AML-193 (cell line): ENCODE data around the gene GHR.
"Not testable (repeated sequence)": the region's sequence is repeated elsewhere in the genome, so short reads cannot be mapped to it uniquely, and the experiment has no call there.

ENCODE experiments used
- DNase-seq, 2 experiments: peaks; one replicate each; lab custom pipeline; 2025; lab: John Stamatoyannopoulos, UW

The GHR gene

DNA sequence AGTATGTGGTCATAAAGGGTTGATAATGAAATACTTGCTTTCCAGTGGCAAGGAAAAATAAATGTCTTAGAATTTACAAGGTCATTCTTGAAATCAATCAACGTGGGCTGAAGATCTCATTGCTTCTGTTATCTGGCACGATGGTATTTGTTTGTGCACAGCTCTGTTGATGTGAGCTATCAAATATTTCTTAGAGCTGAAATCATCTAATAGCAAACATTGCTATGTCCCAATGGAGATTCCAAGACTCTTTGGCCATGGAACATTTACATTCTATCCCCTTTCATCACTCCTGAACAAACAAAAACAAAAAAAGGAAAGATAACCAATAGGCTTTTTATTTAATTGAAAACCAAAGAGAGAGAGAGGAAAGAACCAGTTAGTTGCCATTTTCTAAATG, 221.9 kb downstream of the GHR start:
- DNase-seq, result no peak

DNA sequence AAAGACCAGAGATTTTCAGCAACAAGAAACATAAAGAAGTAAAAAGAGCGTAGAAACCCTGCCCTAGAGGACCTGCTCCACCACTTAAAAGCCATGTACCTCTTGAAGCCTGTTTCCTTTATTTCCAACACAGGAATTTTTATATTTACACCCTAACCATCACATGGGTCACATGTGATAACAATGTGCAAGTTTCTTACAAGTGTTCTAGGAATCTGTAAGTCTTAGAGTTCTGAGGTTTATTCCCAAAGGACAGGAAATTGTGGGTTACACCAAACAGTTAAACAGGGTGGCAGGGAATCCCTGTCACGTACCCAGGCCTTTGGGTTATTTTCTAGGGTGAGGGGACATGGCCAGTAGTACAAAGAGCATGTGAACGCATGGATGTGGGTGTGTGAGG, 224.8 kb downstream of the GHR start:
- no peak for DNase-seq

DNA sequence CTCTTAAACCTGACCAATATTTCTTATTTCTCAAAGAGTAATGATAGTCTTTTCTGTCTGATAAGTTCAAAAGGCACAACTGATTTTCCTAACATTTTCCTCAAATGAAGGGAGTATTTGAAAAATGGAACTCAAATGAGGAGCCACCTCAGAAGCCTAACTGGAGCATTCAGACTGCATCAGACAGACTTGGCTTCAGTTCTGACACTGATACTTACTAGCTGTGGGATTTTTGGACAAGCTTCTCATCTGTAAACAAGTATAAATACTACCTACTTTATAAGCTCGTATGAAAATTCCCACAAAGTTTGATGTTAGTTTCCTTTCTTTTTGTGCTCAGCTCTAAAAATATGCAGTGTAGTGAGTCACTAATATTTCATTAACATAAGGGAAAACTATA, 225.7 kb downstream of the GHR start:
- no peak for DNase-seq

DNA sequence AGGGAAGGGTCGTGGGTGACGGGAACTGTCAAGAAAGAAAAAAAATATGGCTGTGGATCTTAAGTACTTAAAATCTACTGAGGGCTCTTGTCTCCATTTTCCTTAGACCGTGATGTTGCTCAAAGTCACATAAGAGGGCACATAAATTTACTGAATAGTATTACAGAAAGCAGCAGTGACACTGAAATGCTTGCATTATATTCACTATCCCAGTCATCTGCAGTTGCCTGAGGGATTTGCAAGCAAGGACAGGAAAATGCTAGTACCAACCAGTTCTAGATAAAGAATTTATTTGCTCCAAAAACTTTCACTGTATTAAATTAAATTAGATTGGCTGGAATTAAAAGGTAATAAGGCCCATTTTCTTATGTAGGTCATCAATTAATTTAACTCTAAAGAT, 226.8 kb downstream of the GHR start:
- DNase-seq, result no peak

DNA sequence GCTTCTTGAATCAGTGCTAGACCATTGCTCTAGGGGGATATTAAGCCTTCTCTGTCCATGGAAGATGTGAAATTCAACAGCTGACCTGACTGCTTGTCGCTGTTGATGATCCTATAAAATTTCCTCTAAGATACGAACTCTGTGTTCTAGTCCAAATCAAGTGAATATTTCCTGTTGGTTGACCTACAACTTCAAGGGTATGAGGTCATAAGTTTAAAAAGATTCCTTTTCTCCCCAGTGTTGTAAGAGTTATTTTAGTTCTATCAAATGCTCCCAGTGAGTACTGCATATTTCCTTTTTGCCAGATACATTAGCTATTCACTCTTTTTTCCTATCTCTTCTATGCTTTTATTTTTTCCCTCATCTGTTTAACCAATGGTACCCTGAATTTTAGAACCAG, 230.5 kb downstream of the GHR start:
- DNase-seq, result no peak

DNA sequence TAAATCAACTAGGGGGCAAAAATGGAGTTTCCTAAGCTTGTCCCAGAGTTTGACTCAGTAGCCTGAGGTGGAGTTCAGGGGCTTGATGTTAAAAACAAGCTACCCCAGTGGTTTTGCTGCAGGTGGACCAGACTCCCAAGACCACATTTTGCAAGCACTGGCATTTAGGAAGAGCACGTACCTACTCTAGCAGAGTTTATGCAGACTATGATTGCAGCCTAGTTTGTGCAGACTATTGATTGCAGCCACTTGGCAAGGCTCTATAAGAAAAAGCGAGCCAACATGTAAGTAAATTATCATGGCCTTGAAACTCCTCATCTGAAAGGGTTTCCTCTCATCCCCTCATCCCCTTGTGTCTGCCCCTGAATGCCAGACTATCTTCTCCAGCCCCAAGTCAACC, 231.4 kb downstream of the GHR start:
- no peak for DNase-seq

DNA sequence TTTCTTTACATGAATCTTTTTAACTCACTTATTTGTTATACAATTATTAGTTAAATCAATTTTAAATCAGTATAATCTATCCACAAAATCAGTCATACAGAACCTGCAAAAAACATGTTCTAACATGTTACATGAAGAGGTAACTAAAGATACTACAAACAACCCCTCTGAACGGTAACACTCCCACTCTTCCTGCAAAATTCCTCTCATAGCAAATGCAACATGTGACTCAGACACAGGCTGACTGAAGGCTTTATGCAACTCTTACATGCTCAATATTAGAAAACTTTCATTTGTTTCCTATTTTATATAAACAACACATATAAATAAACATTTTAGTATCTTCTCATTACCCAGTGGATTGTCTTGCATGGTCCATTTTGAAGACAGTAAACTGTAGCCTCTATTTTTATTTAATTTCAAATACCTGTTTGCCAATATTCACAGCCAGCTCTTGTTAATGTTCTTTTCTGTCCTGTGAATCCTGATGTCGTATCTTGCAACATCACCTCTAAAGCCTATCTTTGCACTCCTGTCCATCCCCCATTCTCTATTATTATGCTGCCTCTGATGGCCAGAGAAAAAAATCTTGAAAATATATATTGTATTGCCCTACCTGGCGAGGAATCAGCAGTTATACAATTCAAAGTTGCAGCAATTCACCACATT, 232.9 kb downstream of the GHR start:
- DNase-seq, result no peak

DNA sequence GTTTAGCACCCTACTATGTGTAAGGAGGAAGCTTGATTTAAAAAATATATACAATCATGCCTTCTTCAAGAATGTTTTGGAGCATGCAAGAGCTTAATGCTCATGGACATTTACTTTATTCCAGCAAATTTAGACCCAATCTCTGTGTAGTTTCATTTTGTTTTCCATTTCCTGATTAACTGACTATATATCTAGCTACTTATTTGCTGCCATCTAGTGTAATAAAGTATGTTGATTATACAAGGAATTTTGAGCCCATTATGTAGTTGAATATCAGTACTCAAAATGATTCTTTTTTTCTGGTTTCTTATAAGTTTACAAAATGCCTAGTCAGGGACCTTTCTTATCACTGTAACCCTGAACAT, 233.4 kb downstream of the GHR start:
- peak in 1 of 2 experiments; percentile 13 for DNase-seq

DNA sequence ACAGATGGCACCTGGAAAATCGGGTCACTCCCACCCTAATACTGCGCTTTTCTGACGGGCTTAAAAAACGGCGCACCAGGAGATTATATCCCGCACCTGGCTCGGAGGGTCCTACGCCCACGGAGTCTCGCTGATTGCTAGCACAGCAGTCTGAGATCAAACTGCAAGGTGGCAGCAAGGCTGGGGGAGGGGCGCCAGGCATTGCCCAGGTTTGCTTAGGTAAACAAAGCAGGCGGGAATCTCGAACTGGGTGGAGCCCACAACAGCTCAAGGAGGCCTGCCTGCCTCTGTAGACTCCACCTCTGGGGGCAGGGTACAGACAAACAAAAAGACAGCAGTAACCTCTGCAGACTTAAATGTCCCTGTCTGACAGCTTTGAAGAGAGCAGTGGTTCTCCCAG, 236.6 kb downstream of the GHR start:
- DNase-seq, result not testable (repeated sequence)

DNA sequence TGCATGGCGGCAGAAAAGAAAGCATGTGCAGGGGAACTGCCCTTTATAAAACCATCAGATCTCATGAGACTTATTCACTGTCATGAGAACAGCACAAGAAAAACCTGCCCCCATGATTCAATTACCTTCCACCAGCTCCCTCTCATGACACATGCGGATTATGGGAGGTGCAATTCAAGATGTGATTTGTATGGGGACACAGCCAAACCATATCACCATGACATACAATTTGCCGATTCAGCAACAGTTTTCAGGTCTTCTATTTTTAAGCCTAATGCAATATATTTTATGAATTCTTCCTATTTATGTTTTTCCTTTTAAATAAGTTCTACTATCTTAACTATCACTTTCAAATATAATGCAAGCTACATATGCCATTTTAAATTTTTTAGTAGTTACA, 242.6 kb downstream of the GHR start:
- DNase-seq, result no peak

DNA sequence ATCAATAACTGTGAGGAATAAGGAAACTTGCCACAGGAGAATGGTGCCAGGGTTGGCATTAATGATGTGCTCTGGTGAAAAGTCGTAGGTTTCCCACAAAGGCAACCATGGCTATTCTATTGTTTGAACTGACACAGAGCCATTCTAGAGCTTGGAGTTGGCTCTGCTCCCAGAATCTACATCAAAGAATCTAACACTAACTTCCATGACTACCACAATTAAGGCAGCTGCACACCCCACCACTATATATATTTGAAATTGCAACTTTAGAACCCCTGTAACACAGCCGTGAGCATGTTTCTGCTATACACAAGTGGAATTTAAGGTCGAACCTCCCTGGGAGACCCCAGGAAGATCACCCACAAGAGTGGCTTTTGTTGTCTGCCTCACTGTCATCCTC, 243.6 kb downstream of the GHR start:
- DNase-seq, result no peak

DNA sequence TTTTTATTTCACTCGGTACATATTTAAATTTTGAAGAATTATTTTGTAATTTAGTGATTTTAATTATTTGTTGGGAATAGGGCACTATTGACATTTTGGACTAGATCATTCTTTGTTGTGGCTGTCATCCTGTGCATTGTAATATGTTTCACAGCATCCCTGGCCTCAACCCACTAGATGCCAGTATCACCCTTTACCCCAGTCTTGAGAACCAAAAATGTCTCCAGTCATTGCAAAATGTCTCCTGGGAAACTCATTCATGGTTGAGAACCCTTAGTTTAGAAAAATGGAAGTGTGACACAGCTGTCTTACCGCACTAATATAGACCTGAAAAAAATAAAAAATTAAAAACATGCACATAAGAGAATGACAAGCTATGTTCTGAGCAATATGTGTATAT, 245.0 kb downstream of the GHR start:
- DNase-seq, result no peak

DNA sequence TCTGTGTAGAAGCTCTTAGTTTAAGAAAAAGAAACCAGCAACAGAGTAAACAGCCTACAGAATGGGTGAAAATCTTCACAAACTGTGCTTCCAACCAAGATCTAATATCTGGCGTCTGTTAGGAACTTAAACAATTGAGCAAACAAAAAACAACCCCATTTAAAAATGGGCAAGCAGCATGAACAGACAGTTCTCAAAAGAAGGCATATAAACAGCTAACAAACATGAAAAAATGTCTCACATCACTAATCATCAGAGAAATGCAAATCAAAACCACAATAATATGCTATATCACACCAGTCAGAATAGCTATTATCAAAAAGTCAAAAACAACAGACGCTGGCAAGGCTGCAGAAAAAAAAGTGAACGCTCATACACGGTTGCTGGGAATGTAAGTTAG, 249.7 kb downstream of the GHR start:
- DNase-seq, result no peak

DNA sequence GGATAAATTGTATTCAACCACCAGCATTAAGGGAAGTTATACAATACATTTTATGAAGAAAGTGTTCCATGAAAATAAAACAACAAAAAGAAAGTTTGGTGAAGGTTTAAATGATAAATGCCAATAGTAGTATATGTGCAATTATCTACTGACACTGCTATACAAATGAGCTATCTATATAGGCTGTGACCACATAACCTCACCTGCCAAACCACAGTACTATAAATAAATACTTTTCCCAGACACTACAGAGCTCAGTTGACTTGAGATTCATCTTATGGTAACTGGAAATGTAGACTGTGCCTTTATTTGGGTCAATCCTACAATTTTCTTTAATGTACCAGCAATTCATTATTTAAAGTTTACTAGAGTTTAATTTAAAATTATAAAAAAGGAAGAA, 252.4 kb downstream of the GHR start:
- no peak for DNase-seq

DNA sequence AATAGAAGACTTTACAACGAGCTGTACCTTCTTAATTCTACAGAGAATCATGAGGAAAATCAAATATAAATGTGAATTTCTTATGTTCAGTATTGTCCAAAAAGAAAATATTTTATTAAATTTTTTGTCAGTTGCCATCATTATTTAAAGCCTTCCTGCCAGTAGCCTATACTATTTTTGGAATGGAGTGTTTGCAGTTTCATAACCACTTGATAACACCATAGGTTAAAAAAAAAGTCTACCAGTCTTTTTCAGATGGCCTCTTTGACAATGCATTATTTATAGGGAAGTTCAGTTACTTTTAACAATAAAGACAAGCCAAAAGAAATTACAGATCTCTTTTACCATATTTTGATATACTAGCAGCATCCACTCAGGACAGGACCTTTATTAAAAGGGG, 253.1 kb downstream of the GHR start:
- no peak for DNase-seq

DNA sequence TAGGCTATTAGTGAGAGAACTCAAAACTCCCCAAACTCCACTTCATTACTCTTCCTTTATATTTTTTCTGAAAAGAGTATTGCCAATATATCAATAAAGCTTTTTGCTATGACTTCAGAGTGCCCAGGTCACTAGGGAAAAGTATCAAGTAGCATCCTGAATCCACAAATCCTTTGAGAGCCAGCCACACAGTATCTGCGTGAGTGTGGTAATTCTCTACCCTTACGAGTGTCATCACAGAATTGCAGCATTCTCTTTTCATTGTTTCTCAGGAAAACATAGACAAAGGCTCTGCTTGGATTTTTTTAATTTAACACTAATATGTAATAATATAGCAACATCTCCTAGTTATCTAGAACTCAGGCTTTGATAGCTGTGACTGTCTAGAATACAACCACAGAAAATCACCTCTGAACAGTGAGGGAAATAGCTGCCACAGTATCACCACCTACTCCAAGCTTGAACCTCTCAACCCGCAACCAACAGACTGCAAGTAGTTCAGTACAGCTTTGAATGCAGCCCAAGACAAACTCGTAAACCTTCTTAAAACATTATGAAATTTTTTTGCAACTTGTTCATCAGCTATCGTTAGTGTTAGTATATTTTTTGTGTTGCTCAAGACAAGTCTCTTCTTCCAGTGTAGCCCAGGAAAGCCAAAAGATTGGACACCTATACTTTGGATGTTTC, 254.1 kb downstream of the GHR start:
- no peak for DNase-seq

DNA sequence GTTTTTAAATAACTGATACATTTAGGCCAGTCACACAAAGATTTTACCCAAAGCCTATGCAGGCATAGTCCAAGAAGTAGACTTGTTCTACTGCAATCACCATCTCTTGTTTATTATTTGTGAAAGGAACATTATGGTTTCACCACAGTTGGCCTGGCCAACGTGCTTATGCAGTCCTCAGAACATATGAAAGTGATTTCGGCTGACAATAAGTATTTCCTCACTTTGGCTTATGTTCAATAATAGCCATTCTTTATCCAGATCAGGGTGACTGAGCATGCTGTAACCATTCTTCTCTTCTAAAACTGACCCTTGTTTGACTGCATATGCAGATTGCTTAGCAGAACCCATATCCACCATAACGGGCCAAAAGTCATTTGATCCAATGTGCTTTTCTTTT, 256.8 kb downstream of the GHR start:
- no peak for DNase-seq

DNA sequence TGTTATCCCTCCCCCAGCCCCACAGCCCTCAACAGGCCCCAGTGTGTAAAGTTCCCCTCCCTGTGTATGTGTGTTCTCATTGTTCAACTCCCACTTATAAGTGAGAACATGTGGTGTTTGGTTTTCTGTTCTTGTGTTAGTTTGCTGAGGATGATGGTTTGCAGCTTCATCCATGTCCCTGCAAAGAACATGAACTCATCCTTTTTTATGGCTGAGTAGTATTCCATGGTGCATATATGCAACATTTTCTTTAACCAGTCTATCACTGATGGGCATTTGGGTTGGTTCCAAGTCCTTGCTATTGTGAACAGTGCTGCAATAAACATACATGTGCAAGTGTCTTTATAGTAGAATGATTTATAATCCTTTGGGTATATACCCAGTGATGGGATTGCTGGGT, 261.8 kb downstream of the GHR start:
- DNase-seq, result not testable (repeated sequence)

DNA sequence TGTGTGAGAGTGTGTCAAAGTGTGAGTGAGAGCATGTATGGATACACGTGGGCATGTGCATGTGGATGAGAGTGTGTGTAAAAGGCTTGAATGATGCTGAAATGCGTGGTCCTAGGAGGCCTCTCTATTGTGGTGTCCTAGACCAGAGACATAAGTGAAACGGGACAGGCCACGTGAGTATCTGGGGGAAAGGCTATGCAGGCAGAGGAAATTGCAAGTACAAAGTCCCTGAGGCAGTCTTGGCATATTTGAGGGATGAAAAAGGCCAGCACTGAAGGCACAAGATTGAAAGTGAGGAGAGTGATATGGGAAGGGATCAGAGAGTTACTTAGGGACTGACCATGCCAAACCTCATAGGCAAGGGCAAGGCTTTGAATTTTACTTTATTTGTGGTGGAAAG, 266.2 kb downstream of the GHR start:
- DNase-seq, result no peak

DNA sequence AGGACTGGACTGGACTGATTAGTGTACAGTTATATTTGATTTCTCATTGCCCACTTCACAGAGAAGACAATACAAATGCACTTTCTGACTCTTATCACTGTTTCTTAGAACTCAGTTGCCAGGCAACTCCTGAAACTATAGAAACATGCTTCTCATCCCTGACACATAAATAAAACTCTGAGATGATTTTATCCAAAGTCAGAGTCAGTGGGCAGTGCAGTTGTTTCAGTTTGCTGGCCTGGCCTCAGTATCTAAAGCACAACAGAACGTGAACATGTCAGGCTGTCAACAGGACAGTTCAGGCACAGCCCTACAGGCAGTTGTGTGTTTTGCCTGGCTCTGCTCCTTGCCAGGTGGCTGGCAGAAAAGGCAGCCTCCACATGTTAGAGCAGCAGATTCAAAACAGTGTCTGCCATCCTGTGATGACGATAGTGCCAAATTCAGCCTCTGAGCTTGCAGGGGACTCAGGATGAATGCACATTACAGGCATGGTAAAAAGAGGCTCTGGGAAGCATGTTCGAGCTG, 268.2 kb downstream of the GHR start:
- no peak for DNase-seq

DNA sequence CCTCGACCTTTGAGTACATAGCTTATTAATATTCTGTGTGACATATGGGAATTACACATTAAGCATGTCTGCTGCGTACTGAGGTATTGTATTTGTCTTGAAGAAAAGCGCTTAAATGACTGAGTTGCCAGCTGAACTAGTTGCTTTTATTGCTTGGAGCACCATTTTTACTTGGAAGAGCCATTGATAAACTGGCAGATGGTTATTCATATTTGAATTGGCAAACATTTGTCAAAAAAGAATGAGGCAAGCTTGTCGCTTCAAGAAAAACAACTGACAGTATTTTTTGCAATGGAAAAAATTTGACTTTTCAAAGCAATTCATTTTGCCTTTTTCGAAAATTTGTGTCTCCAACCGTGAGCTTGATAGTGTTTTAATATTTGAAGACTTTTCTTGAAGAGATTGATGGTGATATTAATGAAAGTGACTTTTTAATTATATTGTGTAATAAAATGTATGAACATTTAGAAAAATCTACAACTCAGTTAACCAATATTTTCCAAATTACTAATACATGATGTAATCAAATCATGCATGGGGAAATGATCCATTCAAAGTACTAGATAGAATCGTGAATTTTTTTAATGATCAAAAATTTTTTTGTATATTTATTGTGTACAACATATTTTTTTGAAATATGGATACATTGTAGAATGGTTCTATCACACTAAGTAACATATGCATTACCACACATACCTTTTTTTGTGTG, 278.3 kb downstream of the GHR start:
- DNase-seq, result no peak

DNA sequence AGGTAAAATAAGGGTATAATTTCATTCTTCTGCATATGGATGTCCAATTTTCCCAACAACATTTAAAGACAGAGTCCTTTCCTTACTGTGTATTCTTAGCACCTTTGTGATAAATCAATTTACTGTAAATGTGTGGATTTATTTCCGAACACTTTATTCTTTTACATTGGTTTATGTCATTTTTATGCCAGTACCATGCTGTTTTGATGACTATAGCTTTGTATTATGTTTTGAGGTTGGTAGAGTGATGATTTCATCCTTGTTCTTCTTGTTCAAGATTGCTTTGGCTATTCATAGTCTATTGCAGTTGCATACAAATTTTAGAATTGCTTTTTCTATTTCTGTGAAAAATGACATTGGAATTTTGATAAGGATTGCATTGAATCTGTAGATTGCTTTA, 280.0 kb downstream of the GHR start:
- DNase-seq, result no peak

DNA sequence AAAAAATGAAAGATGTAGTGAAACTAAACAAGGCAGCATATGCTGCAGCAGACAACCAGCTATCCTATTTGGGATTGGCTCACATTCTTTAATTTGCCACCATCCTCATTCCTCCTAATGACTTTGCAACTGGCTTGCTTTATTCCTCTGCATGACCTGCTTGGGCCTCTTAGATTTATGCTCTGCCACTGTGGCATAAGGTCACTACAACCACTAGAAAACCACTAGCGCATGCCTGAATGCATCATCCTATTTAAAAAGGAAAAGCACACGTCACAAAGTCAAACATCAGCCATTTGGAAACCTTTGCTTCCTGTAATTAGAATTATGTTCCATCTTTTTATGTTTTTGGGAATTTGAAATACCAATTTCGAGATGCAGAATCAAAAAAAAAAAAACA, 292.5 kb downstream of the GHR start:
- no peak for DNase-seq
